Muscle layer of duodenum (tissue), 2 donors: ENCODE results near the gene CREBZF.
A peak's percentile ranks its signal among the peaks of the same experiment; 100 is the strongest.
"Not testable (repeated sequence)": the region's sequence is repeated elsewhere in the genome, so short reads cannot be mapped to it uniquely, and the experiment has no call there.

Experiments
- H3K27ac ChIP-seq: one replicate; pipeline ENCODE4 v1.7.0; 2013; ENCODE audit warnings: mild to moderate bottlenecking, low read length
- H3K27me3 ChIP-seq: one replicate; pipeline ENCODE4 v1.7.0; 2013; ENCODE audit warnings: low read depth, mild to moderate bottlenecking, control low read depth, low read length
- H3K36me3 ChIP-seq, 2 donors: one replicate each; pipeline ENCODE4 v1.7.0; 2013; ENCODE audit warnings: low read length in 2 of 2, control low read depth in 1 of 2, mild to moderate bottlenecking in 1 of 2; ENCODE audit not compliant: insufficient read depth in 2 of 2, control insufficient read depth in 1 of 2
- H3K4me1 ChIP-seq, 2 donors: one replicate each; pipeline ENCODE4 v1.7.0; 2013; ENCODE audit warnings: low read length in 2 of 2, mild to moderate bottlenecking in 2 of 2, control low read depth in 1 of 2, moderate library complexity in 1 of 2; ENCODE audit not compliant: insufficient read depth in 2 of 2, control insufficient read depth in 1 of 2
- H3K4me3 ChIP-seq, 2 donors: one replicate each; pipeline ENCODE4 v1.7.0; 2013; ENCODE audit warnings: low read length in 2 of 2, low read depth in 1 of 2, mild to moderate bottlenecking in 1 of 2
- H3K9me3 ChIP-seq, 2 donors: one replicate each; pipeline ENCODE4 v1.7.0; 2013; ENCODE audit warnings: low read length in 2 of 2, control low read depth in 1 of 2, mild to moderate bottlenecking in 1 of 2; ENCODE audit not compliant: control insufficient read depth in 1 of 2
- donor health status: healthy.

The CREBZF gene

DNA sequence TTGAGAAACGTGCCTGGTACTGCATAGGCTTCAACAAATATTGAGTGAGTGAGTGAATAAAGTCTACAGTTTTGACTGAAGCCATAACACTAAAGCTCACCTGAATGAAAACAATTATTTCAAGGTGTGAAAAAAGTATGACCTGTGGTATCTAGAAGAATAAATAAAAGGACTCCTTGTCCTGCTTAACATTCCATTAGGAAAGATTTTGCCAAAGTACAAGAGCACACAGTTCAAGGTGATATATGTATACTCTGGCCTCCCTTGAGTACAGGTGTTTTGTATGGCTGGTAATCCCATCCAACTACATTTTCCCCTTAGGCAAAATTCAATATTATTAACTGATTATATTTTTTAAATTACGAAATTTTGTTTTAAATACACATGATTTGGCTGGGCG, 1.8 kb upstream of the CREBZF start:
- no peaks in the 10 kb centered on the region for H3K9me3 ChIP-seq
- no peak overlapping the region for H3K4me3 ChIP-seq
- H3K27me3 ChIP-seq = no peaks in the 10 kb centered on the region
- H3K36me3 ChIP-seq = peaks cover 0 to 10% of the 10 kb centered on the region in 2 donors
- peaks cover 0 to 12% of the 10 kb centered on the region in 2 donors for H3K4me1 ChIP-seq
- H3K27ac ChIP-seq = no peak overlapping the region

DNA sequence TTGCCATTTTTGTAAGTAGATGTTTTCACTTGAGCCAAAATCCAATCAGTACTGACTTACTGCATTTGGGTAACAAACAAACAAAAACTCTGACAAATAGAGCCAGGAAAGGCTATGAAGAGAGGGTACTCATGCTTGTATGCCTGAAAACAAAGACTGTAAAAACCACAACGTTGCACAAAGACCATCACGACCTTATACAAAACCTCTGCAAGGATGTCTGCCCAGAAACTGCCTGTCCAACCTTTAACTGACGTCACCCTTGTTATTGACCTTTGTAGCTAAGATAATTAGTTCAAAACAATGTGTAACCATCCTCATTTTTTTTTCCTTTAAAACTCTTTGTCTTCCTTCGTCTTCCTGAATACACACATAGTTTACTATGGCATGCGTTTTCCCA, 804 bp upstream of the CREBZF start:
- Histone ChIP-seq H3K27ac (no peak overlapping the region), H3K4me3 (peak overlapping the region; percentile 91 to 96)

DNA sequence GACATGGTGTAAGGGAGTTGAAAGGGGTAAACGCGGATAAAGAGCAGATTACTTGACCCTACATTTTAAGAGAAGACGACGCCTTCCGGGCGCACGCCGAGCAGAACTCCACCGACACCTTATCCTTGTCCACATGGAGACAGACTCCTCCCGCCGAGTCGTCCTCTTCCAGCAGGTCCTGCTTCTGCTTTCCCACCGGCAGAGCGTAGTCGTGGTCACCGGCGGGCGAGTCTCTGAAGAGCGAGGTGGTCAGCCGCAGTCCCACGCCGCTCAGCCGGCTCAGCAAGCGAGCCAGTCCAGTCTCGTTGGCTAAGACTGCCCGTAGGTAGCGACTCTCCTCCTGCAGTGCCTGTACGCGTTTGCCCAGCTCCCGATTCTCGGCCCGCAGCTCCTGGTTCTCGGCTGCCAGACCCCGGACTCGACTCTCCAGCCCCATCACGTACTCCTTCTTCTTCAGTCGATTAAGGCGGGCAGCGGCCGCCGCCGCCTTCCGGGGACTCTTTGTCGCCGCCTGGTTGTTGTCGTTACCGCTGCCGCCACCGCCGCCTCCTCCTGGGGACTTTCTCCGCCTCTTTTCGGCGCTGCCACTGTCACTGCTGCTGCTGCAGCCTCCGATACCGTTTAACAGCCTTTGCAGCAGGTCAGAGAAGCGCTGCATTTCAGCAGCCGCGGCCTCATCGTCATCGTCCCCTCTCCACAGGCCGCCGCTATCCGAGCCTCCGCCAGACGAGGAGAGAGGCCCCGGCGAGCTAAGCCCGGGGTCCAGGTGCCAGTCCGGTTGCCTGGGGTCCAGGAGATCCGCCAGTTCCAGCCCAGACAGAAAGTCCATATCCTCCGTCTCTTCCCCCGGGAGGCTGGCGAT, 945 bp downstream of the CREBZF start:
- peak overlapping the region; percentile 93 for H3K27ac ChIP-seq
- H3K4me3 ChIP-seq = peak overlapping the region; percentile 91 to 96
- H3K27me3 ChIP-seq = no peaks in the 10 kb centered on the region
- peaks cover 0 to 35% of the 10 kb centered on the region in 2 donors for H3K4me1 ChIP-seq
- no peaks in the 10 kb centered on the region for H3K9me3 ChIP-seq
- H3K36me3 ChIP-seq = peaks cover 3 to 10% of the 10 kb centered on the region in 2 donors

More for the DNA sequence above, 804 bp upstream of the CREBZF start:
- Histone ChIP-seq H3K27me3 (no peaks in the 10 kb centered on the region), H3K36me3 (peaks cover 3 to 10% of the 10 kb centered on the region in 2 donors), H3K9me3 (no peaks in the 10 kb centered on the region), H3K4me1 (peaks cover 0 to 20% of the 10 kb centered on the region in 2 donors)

DNA sequence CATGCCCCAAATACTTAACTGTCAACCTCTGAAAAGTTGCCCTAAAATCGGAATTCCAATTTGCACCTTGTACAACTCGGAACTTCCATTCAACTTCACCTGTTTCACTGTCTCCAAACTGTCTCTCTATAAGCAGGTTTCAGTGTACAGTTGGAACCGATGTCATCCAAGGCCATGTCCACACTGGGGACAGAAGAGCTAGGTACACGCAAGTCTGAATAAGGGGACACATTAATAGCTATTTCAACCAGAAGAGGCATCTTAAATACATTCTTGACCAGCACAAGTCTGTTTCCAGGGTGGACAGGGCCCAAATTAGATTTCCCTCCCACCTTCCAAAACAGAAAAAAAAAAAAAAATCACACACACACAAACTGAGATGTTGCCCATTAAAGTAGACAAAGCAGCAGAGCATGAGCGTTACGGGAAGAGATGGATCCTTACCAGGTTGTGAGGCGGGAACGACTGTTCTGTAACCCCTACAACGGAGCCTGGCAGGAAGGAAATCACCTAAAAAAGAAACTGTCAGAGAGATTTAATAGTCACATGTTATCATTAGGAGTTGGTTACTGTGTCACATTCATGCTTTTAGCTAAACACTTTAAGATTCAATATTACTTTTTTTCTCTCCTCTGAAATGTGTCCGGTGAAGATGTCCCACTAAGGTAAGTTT, 1.7 kb downstream of the CREBZF start:
- Histone ChIP-seq H3K4me3 (peak overlapping the region; percentile 91 to 96), H3K4me1 (peaks cover 0 to 43% of the 10 kb centered on the region in 2 donors), H3K27me3 (no peaks in the 10 kb centered on the region), H3K36me3 (peaks cover 3 to 10% of the 10 kb centered on the region in 2 donors), H3K9me3 (no peaks in the 10 kb centered on the region), H3K27ac (peak overlapping the region; percentile 93)

DNA sequence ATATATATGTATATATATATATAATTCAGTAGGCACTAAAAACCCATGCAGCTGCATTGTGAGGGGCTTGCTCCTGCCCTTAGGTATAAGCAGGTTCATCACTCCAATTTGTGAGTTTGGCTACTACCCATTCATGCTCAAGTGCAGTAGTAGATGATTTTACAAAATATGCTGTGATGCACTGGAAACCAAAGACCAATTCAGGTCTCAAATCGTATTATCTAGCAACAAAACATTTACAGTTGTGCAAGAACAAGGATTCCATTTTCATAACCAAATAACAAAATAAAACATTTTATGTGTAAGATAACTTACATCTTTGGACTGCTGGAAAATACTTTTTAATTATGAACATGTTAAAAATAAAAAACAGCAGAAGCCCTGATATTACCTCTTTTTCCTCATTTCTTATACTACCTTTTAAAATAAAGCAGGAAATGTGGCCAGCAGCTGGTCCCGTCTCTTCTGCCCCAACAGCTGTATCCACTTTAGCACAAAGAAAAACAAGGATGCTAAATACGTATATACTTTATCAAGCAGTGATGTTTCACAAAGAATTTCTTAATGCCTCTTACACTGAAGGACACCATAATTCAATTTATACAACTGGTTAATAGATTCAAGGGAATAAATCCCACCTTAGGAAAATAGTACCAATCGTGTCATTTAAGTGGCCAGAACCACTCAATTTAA, 2.8 kb downstream of the CREBZF start:
- peak overlapping the region; percentile 91 to 96 for H3K4me3 ChIP-seq
- peaks cover 0 to 47% of the 10 kb centered on the region in 2 donors for H3K4me1 ChIP-seq
- H3K27ac ChIP-seq = no peak overlapping the region
- no peaks in the 10 kb centered on the region for H3K9me3 ChIP-seq
- H3K36me3 ChIP-seq = peaks cover 7 to 14% of the 10 kb centered on the region in 2 donors
- H3K27me3 ChIP-seq = no peaks in the 10 kb centered on the region

DNA sequence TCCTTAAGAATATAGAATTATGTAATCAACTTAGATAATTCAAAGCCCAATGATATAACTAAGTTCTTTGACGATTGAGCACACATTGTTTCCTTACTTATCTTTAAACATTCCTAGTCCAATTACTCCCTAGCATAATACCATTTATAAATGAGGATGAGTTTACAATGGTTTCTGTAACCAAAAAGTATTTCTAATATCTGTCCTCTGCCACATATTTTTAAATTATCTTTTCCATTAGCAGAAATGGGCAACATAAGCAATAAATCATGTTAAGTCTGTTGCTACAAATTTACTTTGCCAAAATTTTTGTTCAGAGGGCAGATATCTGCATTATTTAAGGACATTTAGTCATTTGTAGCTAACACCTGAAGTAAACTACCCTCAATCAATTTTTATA, 6.7 kb downstream of the CREBZF start:
- no peak overlapping the region for H3K27ac ChIP-seq
- peaks cover 0 to 47% of the 10 kb centered on the region in 2 donors for H3K4me1 ChIP-seq
- H3K4me3 ChIP-seq = no peak overlapping the region
- H3K9me3 ChIP-seq = no peaks in the 10 kb centered on the region
- H3K27me3 ChIP-seq = no peaks in the 10 kb centered on the region
- H3K36me3 ChIP-seq = peaks cover 12 to 32% of the 10 kb centered on the region in 2 donors

DNA sequence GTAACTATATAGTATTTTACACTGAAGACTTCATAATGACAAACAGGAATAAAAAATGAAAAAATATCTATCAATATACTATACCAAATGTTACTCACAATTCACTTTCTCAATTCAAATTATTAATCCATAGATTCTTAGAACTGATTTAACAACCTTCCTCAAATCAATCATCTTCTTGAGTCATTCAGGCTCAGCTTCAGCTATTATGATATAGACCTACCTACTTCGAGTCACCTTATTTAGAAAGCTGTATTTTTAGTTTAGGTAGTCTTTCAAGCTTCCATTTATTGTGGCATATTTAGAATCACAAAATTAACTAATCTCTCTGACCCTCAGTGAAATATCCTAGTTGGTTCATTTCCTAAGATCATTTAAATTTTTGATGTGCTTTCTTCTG, 8.2 kb downstream of the CREBZF start:
- H3K27ac ChIP-seq = no peak overlapping the region
- no peaks in the 10 kb centered on the region for H3K9me3 ChIP-seq
- no peaks in the 10 kb centered on the region for H3K27me3 ChIP-seq
- H3K4me1 ChIP-seq = peaks cover 0 to 35% of the 10 kb centered on the region in 2 donors
- H3K4me3 ChIP-seq = no peak overlapping the region
- H3K36me3 ChIP-seq = peaks cover 12 to 31% of the 10 kb centered on the region in 2 donors

DNA sequence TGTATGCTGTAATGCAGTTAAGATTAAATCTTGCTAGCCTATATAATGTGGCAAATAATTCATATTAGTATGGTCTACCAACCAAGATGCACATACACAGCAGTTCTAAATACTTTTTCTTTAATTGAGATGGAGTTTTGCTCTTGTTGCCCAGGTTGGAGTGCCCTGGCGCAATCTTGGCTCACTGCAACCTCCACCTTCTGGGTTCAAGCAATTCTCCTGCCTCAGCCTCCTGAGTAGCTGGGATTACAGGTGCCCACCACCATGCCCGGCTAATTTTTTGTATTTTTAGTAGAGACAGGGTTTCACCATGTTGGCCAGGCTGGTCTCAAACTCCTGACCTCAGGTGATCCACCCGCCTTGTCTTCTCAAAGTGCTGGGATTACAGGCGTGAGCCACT, 10.6 kb downstream of the CREBZF start:
- H3K27me3 ChIP-seq, H3K4me3 ChIP-seq, H3K9me3 ChIP-seq, H3K27ac ChIP-seq: not testable (repeated sequence)
- H3K36me3 ChIP-seq = peaks cover 13 to 34% of the 10 kb centered on the region in 2 donors
- H3K4me1 ChIP-seq = peaks cover 4 to 14% of the 10 kb centered on the region in 2 donors

DNA sequence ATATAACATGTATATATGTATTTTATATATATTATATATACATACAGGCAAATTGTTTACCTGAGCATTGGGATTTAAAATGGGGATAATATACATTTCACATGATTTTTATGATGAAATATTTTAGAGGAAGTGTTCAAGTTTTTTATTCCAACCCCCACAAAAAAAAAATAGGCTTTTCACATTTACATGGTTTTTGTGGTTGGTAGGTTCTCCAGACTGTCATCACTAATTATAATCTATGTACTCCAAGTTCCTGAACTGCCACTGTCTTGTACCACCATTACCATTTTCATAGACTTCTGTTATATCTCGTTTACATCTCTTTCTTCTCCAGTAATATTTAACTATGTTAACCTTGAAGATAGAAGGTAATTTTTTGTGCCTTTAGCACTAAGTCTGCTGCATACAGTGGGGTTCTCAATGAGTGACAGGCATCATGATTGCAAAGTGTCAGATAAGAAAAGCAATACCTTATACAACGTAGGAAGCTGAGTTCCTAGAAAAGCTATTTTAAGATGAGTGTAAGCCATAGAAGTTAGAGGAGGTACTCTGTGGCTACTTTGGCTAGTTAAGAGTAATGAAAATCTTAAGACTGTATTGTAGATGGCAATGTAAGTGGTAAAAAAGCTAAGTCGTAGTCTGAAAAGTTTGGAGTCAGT, 12.0 kb downstream of the CREBZF start:
- no peak overlapping the region for H3K27ac ChIP-seq
- H3K4me1 ChIP-seq = peaks cover 11 to 14% of the 10 kb centered on the region in 2 donors
- H3K36me3 ChIP-seq = peaks cover 13 to 34% of the 10 kb centered on the region in 2 donors
- no peak overlapping the region for H3K4me3 ChIP-seq
- H3K9me3 ChIP-seq = no peaks in the 10 kb centered on the region
- H3K27me3 ChIP-seq = no peaks in the 10 kb centered on the region

DNA sequence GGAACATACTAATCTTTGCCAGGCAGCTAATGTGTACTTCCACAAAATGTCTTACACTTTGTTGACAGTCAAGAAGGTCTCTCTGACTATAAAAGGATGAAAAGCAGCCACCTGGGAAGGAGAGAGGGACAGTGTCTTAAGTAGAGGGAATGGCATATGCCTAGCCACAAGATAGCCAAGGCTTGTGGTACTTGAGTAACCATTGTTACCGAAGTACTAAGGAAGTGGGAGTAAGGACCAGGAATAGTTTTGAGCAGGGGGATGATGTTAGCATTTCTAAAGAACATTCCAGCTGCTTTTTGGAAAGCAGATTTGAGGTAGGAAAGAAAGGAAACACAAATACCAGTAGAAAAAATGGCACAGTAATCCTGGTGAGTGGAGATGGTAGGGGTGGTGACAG, 13.8 kb downstream of the CREBZF start:
- no peak overlapping the region for H3K4me3 ChIP-seq
- H3K9me3 ChIP-seq = no peaks in the 10 kb centered on the region
- peaks cover 4 to 20% of the 10 kb centered on the region in 2 donors for H3K36me3 ChIP-seq
- peaks cover 11 to 17% of the 10 kb centered on the region in 2 donors for H3K4me1 ChIP-seq
- no peaks in the 10 kb centered on the region for H3K27me3 ChIP-seq
- no peak overlapping the region for H3K27ac ChIP-seq
